Adrenal gland (tissue), 5 donors: Measurements from ENCODE around the gene UNK.

Experiments used
- CTCF ChIP-seq, 6 experiments: fragments of 450-650 bp in 4 of 6; fragments of 200-600 bp in 2 of 6; sonication (generic) in 1 of 6; IDR thresholded peaks; 1 replicate in 5 of 6; 2 replicates in 1 of 6; pipeline versions ENCODE4 v1.5.1 to v1.8.0; 2016 to 2021; ENCODE audit warnings: antibody characterized with exemption in 6 of 6, mild to moderate bottlenecking in 2 of 6, moderate library complexity in 1 of 6
- POLR2A ChIP-seq, 2 donors: fragments of 450-650 bp; IDR thresholded peaks; one replicate each; pipeline ENCODE4 v1.6.1; 2017; ENCODE audit warnings: antibody characterized with exemption in 2 of 2, mild to moderate bottlenecking in 2 of 2, moderate library complexity in 1 of 2
- donor health status: DM: no; HTN: no; CAD: no.

GRCh38 chr17:75740631-75741077, 44.0 kb upstream of the UNK start:
- TF ChIP-seq CTCF (IDR thresholded peaks at IDR 0.05), result no peak
- no peak for TF ChIP-seq POLR2A (IDR thresholded peaks at IDR 0.05)
